Measurements from ENCODE around the gene PARP8. TPM values are rescaled to one million over a fixed set of nuclear protein-coding genes. Genes with fewer than 3 reads are reported as not detected.

Gene PARP8
- total RNA-seq, 1 experiment from 2014 or later, result 23.2 TPM

DNA sequence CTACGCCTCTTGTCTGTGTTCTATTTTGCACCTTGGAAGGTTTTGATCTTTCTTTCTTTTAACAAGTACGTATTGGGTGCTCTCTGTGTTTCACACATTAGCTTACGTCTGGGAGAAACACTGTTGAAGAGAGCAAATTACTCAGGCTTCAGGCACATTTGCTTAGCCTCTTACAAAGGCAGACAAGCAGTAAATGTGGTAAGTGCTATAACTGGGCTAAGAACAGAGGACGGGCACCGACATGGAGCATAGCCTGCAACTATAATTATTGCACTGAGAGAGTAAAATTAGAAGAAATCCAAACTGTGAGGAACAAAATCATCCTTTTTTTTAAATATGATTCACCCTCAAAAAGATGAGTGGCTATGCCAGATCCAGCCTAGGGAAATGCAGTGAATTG is 9.4 kb upstream of the PARP8 start:
- H3K4me3 Mint-ChIP-seq, result no peak overlapping the region
- no peak for ATAC-seq
- DNase-seq (ENCODE audit: low spot score), result no peak
- H3K9me3 Mint-ChIP-seq, result peaks cover 3% of the 10 kb centered on the region; the same call in 1 of the 2 replicates
- ChIA-PET CTCF (no interaction called here), POLR2A (no interaction called here)
- H3K27ac Mint-ChIP-seq, result no peak overlapping the region
- H3K27me3 Mint-ChIP-seq (ENCODE audit: low read depth), result no peaks in the 10 kb centered on the region; the same call in 1 of the 2 replicates
- peaks cover 12% of the 10 kb centered on the region for H3K4me1 Mint-ChIP-seq
- H3K36me3 Mint-ChIP-seq, result no peaks in the 10 kb centered on the region
- TF ChIP-seq SOX15 (CRISPR knock-in tag; IDR thresholded peaks at IDR 0.05), result no peak
- TF ChIP-seq, protein P1, sequence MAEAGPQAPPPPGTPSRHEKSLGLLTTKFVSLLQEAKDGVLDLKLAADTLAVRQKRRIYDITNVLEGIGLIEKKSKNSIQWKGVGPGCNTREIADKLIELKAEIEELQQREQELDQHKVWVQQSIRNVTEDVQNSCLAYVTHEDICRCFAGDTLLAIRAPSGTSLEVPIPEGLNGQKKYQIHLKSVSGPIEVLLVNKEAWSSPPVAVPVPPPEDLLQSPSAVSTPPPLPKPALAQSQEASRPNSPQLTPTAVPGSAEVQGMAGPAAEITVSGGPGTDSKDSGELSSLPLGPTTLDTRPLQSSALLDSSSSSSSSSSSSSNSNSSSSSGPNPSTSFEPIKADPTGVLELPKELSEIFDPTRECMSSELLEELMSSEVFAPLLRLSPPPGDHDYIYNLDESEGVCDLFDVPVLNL (CRISPR knock-in tag; IDR thresholded peaks at IDR 0.05; ENCODE audit: borderline replicate concordance, low read depth), result no peak
- TF ChIP-seq HMGA2 (CRISPR knock-in tag; IDR thresholded peaks at IDR 0.05), result no peak
- no peak for TF ChIP-seq SMAD3 (CRISPR knock-in tag; IDR thresholded peaks at IDR 0.05; ENCODE audit: borderline replicate concordance)
- no peak for TF ChIP-seq ZNF416 (CRISPR knock-in tag; IDR thresholded peaks at IDR 0.05)
- no peak for TF ChIP-seq FOXK1 (CRISPR knock-in tag; IDR thresholded peaks at IDR 0.05)
- TF ChIP-seq CBFB (CRISPR knock-in tag; IDR thresholded peaks at IDR 0.05; ENCODE audit: low read depth), result no peak
- TF ChIP-seq, protein P2, sequence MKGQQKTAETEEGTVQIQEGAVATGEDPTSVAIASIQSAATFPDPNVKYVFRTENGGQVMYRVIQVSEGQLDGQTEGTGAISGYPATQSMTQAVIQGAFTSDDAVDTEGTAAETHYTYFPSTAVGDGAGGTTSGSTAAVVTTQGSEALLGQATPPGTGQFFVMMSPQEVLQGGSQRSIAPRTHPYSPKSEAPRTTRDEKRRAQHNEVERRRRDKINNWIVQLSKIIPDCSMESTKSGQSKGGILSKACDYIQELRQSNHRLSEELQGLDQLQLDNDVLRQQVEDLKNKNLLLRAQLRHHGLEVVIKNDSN (CRISPR knock-in tag; IDR thresholded peaks at IDR 0.05), result no peak
- TF ChIP-seq ZNF317 (CRISPR knock-in tag; IDR thresholded peaks at IDR 0.05; ENCODE audit: borderline replicate concordance, low read depth), result no peak
- no peak for TF ChIP-seq EMX1 (CRISPR knock-in tag; IDR thresholded peaks at IDR 0.05)
- TF ChIP-seq, protein P3, sequence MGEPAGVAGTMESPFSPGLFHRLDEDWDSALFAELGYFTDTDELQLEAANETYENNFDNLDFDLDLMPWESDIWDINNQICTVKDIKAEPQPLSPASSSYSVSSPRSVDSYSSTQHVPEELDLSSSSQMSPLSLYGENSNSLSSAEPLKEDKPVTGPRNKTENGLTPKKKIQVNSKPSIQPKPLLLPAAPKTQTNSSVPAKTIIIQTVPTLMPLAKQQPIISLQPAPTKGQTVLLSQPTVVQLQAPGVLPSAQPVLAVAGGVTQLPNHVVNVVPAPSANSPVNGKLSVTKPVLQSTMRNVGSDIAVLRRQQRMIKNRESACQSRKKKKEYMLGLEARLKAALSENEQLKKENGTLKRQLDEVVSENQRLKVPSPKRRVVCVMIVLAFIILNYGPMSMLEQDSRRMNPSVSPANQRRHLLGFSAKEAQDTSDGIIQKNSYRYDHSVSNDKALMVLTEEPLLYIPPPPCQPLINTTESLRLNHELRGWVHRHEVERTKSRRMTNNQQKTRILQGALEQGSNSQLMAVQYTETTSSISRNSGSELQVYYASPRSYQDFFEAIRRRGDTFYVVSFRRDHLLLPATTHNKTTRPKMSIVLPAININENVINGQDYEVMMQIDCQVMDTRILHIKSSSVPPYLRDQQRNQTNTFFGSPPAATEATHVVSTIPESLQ (CRISPR knock-in tag; IDR thresholded peaks at IDR 0.05), result no peak
- no peak for TF ChIP-seq IRF1 (CRISPR knock-in tag; IDR thresholded peaks at IDR 0.05)
- no peak for TF ChIP-seq RORB (CRISPR knock-in tag; IDR thresholded peaks at IDR 0.05)
- TF ChIP-seq, protein P4, sequence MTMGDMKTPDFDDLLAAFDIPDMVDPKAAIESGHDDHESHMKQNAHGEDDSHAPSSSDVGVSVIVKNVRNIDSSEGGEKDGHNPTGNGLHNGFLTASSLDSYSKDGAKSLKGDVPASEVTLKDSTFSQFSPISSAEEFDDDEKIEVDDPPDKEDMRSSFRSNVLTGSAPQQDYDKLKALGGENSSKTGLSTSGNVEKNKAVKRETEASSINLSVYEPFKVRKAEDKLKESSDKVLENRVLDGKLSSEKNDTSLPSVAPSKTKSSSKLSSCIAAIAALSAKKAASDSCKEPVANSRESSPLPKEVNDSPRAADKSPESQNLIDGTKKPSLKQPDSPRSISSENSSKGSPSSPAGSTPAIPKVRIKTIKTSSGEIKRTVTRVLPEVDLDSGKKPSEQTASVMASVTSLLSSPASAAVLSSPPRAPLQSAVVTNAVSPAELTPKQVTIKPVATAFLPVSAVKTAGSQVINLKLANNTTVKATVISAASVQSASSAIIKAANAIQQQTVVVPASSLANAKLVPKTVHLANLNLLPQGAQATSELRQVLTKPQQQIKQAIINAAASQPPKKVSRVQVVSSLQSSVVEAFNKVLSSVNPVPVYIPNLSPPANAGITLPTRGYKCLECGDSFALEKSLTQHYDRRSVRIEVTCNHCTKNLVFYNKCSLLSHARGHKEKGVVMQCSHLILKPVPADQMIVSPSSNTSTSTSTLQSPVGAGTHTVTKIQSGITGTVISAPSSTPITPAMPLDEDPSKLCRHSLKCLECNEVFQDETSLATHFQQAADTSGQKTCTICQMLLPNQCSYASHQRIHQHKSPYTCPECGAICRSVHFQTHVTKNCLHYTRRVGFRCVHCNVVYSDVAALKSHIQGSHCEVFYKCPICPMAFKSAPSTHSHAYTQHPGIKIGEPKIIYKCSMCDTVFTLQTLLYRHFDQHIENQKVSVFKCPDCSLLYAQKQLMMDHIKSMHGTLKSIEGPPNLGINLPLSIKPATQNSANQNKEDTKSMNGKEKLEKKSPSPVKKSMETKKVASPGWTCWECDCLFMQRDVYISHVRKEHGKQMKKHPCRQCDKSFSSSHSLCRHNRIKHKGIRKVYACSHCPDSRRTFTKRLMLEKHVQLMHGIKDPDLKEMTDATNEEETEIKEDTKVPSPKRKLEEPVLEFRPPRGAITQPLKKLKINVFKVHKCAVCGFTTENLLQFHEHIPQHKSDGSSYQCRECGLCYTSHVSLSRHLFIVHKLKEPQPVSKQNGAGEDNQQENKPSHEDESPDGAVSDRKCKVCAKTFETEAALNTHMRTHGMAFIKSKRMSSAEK (CRISPR knock-in tag; IDR thresholded peaks at IDR 0.05; ENCODE audit: borderline replicate concordance), result no peak
- TF ChIP-seq, protein P5, sequence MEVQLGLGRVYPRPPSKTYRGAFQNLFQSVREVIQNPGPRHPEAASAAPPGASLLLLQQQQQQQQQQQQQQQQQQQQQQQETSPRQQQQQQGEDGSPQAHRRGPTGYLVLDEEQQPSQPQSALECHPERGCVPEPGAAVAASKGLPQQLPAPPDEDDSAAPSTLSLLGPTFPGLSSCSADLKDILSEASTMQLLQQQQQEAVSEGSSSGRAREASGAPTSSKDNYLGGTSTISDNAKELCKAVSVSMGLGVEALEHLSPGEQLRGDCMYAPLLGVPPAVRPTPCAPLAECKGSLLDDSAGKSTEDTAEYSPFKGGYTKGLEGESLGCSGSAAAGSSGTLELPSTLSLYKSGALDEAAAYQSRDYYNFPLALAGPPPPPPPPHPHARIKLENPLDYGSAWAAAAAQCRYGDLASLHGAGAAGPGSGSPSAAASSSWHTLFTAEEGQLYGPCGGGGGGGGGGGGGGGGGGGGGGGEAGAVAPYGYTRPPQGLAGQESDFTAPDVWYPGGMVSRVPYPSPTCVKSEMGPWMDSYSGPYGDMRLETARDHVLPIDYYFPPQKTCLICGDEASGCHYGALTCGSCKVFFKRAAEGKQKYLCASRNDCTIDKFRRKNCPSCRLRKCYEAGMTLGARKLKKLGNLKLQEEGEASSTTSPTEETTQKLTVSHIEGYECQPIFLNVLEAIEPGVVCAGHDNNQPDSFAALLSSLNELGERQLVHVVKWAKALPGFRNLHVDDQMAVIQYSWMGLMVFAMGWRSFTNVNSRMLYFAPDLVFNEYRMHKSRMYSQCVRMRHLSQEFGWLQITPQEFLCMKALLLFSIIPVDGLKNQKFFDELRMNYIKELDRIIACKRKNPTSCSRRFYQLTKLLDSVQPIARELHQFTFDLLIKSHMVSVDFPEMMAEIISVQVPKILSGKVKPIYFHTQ (CRISPR knock-in tag; IDR thresholded peaks at IDR 0.05), result no peak
- no peak for TF ChIP-seq ZNF425 (CRISPR knock-in tag; conservative IDR thresholded peaks at IDR 0.05)
- TF ChIP-seq IRF2 (CRISPR knock-in tag; IDR thresholded peaks at IDR 0.05; ENCODE audit: borderline replicate concordance, low read depth), result no peak

All from WTC11 (cell line).